Erythroblast (primary cell): ENCODE data around the gene AFF3.

Experiments used
- DNase-seq, 2 experiments: peaks; one replicate each; lab custom pipeline; 2025; lab: John Stamatoyannopoulos, UW
- GATA1 ChIP-seq: IDR thresholded peaks from 2 replicates; pipeline ENCODE4 v1.6.1; 2011; ENCODE audit warnings: low read depth, mild to moderate bottlenecking, control low read depth, low read length, moderate library complexity
- POLR2A ChIP-seq: IDR thresholded peaks from 2 replicates; pipeline ENCODE4 v1.6.1; 2011; ENCODE audit warnings: mild to moderate bottlenecking, low read length

AFF3 gene

GRCh38 chr2:99775585-99775984 is 366.8 kb downstream of the AFF3 start:
- no peak for DNase-seq
- TF ChIP-seq POLR2A, result no peak
- TF ChIP-seq GATA1, result no peak

DNA sequence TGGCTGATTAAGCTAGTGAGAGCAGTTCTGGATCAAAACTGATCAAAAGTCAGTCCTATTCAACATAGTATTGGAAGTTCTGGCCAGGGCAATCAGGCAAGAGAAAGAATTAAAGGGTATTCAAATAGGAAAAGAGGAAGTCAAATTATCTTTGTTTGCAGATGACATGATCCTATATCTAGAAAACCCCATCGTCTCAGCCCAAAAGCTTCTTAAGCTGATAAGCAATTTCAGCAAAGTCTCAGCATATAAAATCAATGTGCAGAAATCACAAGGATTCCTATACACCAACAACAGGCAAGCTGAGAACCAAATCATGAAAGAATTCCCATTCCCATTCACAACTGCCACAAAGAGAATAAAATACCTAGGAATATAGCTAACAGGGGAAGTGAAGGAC is 368.7 kb downstream of the AFF3 start:
- DNase-seq, result peak in 1 of 2 experiments; percentile 3

- no peak for TF ChIP-seq GATA1
- no peak for TF ChIP-seq POLR2A
These were observed 369.6 kb downstream of the AFF3 start for GRCh38 chr2:99772591-99773331.

DNA sequence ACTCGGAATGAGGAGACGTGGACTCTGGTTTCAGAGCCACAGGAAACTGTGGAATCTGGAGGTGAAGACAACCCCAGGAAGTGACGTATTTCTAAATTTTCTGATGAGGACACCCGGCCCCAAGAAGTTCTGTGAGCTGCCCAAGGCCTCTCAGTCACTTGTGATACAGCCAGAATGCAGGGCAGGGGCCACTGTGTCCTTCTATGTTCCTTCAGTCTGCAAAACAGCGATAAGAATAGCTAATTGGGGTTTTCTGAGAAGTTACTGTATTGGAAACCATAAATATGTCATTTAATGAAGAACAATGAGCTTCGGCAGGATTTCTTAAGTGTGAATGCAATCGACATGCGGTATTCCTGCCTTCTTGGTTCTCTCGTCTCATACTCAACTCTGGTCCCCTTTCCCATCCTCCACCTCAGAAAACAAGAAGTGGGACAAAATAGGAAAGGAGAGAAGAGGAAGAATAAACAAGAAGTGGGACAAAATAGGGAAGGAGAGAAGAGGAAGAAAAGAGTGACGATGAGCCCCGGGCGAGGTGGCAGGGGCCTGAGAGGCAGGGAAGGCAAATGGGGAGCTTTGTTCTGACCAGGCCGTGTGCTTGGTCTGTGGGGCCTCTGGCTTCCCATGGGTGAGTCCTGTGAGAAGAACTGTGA is 370.6 kb downstream of the AFF3 start:
- DNase-seq, result peak in 1 of 2 experiments; percentile 19
- TF ChIP-seq GATA1 (no peak), POLR2A (no peak)

More at GRCh38 chr2:99772591-99773331, 369.6 kb downstream of the AFF3 start:
- DNase-seq, result no peak

DNA sequence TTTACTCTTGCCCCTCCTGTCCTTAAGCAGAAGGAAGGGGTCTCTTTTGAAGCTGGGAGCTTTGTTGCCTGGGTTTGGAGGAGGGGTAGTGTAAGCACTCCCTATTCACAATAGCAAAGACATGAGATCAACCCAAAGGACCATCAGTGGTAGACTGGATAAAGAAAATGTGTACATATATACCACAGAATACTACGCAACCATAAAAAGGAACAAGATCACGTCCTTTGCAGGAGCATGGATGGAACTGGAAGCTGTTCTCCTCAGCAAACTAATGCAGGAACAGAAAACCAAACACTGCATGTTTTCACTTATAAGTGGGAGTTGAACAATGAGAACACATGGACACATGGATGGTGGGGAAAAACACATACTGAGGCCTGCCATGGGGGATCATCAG is 371.5 kb downstream of the AFF3 start:
- no peak for DNase-seq

DNA sequence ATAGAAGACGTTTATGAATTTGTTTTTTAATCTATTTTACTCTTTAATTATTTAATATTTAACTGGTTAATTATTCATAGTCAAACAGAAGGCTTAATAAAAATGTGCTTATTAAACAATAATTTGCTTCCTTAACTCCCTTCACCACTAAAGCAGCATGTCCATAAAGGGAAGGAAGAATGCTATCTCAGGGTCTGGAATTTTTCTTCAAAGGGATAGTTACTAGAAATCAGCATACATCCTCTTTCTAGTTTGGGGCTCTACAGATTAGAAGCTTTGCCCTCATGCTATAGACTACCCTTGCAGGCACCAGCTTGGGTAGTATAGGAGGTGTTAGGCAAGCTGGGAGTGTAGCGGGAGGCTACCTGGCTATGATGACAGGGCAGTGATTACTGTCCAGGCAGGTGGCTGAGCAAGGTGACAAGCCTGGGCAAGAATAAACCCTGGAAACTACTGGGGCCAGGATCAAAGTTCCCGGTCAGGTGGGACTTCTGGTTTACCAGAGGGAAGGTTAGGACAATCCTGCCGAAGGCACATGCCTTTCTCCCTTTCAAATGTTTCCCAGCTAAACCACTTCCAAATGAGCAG is 376.6 kb downstream of the AFF3 start:
- TF ChIP-seq GATA1 (no peak), POLR2A (no peak)
- DNase-seq, result no peak

More for the DNA sequence above, 371.5 kb downstream of the AFF3 start:
- TF ChIP-seq GATA1, result no peak
- TF ChIP-seq POLR2A, result no peak

- DNase-seq, result no peak
- TF ChIP-seq GATA1 (no peak), POLR2A (no peak)
These were observed 378.6 kb downstream of the AFF3 start for GRCh38 chr2:99763764-99764163.

DNA sequence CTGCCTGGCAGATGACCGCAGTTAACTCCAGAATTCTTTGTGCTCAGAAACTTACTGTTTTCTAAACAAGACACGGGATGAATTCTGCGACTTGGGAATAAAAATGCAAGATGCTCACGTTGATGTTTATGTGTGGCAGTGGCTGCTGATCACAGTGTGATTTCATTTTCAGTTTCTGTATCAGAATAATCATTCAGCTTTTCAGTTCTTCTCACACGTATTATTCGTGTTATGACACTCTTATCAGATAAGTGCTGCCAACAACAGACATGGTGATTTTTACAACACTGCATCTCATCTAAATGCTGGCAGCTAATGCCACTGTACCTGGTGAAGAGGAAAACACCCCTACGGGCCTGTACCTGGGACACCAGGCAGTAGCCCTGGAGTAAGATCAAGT is 379.7 kb downstream of the AFF3 start:
- TF ChIP-seq GATA1 (no peak), POLR2A (no peak)
- no peak for DNase-seq

- DNase-seq, result no peak
- TF ChIP-seq POLR2A (no peak), GATA1 (no peak)
These were observed 384.7 kb downstream of the AFF3 start for GRCh38 chr2:99757611-99758114.

DNA sequence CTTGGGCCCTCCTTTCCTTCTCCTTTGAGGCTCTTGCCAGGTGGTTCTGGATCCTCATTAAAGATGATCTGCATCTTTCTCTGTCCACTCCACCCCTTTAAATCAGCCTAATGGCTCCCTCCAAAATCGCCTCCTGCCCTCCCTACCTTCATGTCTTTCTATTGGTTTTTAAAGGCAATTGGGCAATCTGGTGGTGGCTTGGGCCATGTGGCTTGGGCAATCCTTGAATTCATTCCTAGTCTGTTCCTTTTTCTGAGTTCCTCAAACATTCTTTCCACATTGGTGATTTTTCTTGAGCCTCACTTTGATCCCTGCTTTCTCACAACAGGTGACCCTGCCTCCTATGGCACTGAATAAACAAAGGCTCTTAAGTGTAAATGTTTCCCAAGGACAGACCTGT is 386.3 kb downstream of the AFF3 start:
- DNase-seq, result no peak
- no peak for TF ChIP-seq POLR2A

DNA sequence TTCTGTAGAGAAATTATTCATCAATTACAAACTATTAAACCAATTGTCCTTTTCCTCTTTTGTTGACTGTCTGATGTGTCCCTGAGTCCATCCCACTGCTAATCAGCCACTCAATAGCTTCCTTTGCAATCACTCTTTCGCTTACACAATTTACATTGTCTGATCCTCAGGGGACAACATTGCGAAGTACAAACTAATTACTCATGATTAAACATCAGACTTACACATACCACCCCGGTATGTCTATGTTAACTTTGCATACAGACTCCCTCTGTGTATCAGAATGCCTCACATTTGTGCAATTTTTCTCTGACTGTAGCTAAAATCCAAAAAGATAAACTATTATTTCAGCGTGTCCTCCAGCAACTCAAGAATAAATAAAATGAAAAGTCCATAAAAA is 388.2 kb downstream of the AFF3 start:
- TF ChIP-seq POLR2A, result no peak
- TF ChIP-seq GATA1, result no peak
- no peak for DNase-seq

- TF ChIP-seq POLR2A, result no peak
- no peak for TF ChIP-seq GATA1
- no peak for DNase-seq
These were observed 388.9 kb downstream of the AFF3 start for GRCh38 chr2:99753505-99753904.

DNA sequence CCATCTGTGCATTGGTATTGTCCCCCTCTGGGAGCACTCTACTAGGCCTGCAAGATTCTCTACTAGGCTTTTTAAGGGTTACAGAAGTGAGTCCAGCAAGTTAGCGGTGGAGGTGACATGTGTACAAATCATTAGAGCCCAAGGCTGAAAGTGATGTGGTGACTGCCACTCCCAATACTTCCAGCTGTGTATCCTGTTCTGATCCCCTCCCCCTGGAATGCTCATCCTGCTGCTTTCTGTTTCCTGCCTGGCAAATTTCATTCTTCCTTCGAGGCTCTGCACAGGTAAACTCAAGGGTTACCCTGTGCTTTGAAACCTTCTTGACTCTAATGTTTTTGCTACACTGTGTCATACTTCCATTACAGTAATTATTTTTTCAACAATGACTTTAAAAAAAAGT is 394.0 kb downstream of the AFF3 start:
- no peak for TF ChIP-seq POLR2A
- TF ChIP-seq GATA1, result no peak
- no peak for DNase-seq

DNA sequence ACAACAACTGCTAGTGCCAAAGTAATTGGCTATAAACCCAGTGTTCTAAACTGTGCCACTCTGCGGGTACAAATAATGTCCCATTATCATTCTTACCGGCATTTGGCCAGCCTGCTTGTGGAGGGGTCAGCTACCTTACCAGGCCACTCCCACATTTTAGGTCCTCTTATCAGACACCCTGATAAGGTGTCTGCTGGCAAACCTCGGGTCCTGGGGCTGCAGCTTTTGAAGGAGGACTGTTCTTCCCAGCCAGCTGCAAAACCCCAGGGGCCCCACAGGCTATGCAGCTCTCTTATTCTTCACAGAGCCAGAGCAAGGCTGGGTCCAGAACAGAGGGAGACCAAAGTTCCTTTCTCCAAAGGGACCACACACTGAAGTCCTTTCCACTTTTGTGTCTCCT is 394.5 kb downstream of the AFF3 start:
- DNase-seq, result no peak
- no peak for TF ChIP-seq GATA1
- TF ChIP-seq POLR2A, result no peak
